ENCODE data around the gene TBK1.

TBK1 gene

DNA sequence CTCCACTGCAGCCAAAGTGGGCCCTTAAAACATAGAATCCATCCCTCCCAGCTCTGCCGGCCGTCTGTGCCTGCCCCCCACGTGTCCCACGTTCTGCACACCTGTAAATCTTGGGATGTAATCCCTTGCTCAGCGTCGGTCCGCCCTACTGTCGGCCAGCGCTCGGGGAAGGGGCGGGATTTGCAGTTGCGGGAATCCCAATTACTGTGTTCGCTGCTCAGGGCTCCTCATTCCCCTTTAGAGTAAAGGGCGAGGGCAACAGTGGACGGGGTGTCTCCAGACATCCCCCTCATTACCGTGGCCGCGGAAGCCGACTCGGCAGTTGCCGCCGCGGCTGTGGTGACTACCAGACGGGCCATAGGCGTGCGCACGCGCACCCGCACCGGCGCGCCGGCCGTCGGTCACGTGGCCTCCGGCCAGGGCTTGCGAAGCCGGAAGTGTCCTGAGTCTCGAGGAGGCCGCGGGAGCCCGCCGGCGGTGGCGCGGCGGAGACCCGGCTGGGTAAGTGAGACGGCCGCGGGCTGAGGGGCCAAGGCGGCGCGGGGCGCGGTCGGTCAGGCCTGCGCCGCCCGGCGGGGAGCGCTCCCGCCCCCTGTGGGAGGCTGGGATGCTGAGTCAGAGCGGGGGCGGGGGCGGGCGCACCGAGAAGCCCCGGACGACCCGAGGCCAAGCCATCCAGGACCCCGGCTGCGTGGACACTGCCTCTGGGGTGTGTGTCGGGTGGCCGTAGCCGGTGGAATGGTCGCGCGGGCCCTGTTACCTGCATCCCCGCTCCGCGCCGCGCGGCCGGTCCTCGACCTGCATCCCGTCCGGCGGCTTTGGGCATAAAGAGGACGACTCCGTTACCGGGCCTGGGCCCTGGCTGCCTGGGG lies at the start of gene TBK1:
Gene TBK1 (plus strand): TSS at position 434 of the 872 bp plus-strand sequence. CDS start 3,751 bp downstream, outside the sequence.
- DNase-seq (ENCODE audit: low read depth): peak; percentile 56

DNA sequence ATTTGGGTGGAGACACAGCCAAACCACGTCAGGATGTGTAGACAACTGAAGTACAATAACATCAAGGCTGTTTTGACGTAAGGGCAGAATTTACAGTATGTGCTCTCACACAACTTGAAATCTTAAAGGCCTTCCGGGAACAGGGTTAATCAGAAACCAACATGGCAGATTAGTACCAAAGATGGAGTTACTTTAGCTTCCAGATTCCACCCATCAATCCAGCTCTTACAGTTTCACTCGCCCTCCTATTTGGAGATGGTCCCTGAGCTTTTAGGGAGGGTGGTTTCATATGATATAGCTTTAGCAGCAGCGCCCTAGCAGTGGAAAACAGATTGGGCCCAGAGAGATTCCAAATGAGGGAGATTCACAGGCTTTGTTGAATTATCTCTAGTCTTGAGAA lies 49.7 kb upstream of the TBK1 start:
- no peak for DNase-seq (ENCODE audit: low read depth)

DNA sequence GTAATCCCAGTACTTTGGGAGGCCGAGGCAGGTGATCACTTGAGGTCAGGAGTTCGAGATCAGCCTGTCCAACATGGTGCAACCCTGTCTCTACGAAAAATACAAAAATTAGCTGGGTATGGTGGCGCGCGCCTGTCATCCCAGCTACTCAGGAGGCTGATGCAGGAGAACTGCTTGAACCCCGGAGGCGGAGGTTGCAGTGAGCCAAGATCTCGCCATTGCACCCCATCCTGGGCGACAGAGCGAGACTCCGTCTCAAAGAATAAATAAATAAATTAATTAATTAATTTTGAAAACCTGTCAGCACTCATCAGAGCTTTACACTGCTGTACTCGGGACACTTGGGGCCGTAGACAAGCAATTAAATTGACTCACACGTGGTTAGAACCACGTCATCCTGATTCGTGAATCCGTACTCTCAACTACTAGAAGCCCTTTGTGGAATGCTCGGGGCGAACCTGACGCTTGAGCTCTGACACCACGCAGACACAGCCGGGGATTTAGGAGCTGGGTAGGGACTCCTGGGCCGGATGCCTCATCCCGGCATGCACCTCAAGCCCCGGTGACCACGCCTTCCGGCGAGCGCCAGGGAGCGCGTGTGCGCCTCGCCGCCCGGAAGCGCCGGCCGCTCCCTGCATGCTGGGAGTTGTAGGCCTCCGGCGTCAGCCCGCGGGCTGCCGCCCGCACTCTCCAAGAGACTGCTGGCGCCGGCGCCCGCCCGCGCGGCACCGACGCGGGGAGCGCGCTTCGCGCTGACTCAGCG lies 48.0 kb upstream of the TBK1 start, which contains the start of gene XPOT:
Gene XPOT (plus strand): TSS at position 686 of the 763 bp plus-strand sequence. CDS start 5,644 bp downstream, outside the sequence.
- peak; percentile 72 for DNase-seq (ENCODE audit: low read depth)

DNA sequence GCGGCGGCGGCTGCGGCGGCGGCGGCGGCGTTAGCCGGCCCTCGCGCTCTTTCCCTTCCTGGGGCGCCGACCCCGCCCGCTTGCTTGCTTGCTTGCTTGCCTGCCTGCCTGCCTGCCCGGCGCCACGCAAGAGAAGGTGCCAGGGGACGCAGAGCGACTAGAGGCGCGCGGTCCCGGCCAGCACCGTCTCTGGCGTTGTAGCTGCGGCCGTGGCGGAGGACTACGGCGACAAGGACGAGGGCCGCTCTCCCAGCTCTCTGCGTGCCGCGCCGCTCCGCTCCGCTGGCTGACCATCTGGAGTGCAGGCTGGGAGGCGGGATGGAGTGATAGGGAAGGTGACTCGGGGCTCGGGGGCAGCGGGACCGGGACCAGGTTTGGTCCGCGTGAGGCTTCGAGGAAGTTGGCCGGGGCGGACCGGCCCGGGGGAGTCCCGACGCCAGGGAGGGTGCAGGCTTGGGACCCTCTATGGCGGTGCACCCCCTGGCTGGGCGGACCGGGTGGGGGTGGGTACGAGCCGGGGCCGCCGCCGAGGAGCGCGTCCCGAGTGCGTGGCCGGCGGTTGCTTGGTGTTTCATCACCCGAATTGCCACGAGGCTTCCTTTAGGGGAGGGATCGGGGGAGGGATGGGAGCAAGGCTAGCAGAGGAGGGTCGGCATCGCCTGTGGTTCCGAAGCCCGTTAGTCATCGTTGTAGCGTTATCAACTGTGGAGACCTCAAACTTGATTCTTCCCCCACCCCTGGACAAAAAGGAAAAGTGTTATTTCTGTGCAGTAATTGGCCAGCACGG lies 47.3 kb upstream of the TBK1 start:
- peak; percentile 44 for DNase-seq (ENCODE audit: low read depth)

DNA sequence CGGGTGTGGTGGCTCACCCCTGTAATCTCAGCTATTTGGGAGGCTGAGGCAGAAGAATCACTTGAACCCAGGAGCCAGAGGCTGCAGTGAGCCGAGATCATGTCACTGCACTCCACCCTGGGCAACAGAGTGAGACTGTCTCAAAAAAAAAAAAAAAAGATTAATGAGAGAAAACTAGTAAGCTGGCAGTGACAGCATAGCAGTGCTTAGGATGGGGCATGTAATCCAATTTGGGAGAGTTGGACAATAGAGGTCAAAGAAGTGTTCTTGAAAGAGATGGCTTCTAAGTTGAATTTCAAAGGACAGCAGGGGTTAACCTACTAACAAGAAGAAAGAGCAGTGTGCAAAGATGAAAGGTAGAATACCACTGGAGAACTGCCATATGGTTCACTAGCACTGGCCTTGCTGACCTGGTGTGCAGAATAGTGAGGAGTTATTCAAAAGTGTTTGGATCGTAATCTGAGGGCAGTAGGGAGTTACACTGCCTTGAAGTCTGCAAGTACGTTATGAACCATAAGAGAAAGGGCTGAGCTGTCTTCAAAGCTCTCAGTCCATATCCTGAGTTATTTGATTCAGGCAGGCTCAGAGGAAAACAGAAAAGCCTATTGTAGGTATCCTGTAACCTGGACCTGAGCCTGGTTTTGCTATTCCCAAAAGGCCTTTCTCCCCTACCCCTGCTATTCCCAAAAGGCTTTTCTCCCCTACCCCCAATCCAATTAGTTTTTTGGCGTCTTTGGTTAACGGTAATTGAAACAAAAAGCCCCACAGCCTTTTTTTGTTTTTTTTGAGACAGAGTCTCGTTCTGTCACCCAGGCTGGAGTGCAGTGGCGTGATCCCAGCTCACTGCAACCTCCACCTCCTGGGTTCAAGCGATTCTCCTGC lies 44.3 kb upstream of the TBK1 start:
- DNase-seq (ENCODE audit: low read depth): no peak

DNA sequence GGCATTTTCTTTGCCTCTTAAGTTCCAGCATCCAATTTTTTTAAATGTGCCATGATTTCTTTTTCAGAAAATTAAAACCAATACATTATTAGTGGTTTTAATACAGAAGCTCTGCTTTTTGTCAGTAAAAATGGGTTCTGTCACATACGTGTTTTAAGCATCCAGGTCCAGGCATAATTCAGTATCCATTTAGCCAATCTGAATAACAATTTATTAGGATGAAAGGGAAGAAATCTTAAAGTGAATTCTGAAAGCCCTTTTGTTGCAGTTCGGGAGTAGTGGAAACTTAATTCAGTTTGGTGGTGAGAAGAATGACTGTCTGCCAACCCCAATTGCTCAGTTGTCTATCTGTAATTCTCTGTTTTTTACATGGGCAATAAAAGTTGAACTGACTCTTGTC lies 40.5 kb upstream of the TBK1 start:
- no peak for DNase-seq (ENCODE audit: low read depth)

DNA sequence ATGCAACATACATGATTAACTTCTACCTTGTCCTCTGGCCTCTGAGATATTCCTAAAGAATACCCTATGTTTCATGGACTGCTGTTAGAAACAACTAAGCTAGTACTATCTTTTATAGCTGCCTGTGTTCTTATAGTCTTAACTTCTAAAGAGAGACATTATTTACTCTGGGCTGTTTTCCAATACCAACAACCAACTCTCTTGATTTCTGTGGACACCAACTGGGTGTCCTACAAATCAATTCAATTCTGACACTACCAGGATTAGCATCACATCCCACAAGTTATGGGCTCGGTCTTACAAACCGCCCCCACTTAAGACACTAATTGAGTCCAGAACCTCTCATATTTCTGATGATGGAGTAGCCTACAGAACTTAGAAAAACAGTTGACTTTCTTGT lies 39.5 kb upstream of the TBK1 start:
- no peak for DNase-seq (ENCODE audit: low read depth)

DNA sequence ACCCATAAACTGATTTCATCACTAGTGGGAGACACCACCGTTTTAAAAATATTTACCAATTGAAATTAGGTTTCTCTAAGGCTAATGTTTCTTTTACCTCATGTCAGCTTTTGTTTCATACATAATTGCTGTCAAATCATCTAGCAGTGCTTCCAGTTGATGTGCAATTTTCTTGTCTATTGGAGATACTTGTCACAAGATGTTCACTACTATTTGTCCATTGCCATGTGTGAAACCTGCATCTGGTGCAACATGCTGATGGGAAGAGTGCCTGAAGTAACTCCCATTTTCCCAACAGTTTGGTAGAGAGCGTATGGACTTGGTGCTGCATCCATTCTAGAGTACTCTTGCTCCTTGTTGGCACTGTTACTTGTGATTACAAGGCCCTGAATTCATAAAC lies 38.0 kb upstream of the TBK1 start:
- DNase-seq (ENCODE audit: low read depth): no peak

DNA sequence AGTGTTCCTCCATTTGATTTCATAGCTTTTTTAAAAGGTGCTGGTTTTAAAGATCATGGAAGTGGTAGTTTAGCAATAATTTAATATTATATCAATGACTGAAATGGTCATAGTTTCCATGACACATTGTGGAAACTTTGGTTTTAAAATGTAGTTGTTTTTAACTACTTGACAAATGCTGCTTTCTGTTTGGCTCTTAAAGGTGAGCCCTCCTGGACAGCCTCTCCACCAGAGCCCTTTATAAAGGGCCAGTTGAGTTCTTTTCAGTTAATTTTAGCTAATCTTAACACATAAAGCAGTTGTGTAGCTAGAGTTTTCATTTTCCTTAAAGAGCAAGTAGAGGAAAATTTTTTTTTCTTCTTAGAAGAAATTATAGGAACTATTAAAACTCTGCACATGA lies 33.7 kb upstream of the TBK1 start:
- DNase-seq (ENCODE audit: low read depth): no peak

DNA sequence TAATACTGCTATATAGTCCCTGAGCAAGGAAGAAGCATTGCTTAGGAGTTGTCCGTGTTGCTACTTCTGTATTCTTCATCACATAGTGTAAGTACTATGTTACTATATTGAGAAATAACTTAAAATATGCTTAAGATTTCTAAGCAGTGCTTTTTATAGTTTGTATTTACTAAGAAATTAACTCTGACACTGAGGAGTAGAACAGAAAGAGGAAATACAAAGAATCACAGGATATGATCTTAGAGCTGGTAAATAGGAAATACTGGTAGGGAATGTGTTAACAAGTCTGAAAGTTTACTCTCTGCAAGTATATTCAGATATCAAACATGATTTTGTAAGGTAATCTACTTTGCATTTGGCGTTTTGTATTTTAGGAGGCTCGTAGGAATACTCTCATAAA lies 32.2 kb upstream of the TBK1 start:
- DNase-seq (ENCODE audit: low read depth): no peak

DNA sequence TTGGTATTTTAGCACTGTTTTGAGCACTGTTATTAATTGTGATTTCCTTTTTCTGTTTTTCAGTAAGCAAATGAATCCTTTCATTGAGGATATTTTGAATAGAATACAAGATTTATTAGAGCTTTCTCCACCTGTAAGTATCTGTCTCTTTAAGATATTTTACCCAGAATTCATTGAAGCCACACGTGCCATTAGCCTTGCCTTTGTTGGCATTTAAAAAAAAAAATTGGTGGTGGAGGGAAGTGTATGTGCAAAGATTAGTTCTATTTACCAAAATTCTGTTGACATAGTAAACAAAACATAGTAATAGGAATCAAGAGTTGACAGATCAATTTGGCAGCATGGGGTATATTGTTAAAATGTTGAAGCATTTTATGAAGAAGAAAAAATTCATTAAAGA lies 23.9 kb upstream of the TBK1 start:
- no peak for DNase-seq (ENCODE audit: low read depth)

DNA sequence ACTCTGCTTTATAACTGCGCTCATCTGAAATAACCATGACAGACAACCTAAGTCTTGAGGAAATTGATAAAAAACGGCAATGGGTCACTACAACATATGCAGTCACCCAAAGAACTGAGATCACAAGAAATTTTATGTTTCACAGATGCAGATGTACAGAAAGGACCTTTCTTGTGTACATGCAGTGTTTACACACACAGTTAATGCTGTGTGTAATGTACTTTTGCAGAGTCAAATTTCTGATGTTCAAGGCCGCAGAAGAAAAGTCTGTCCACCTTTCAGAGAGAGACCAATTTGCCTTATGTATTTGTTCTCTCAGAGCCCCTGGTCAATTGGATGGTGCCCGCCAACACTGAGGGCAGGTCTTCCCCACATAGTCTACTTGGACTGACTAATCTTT lies 23.0 kb upstream of the TBK1 start:
- no peak for DNase-seq (ENCODE audit: low read depth)

DNA sequence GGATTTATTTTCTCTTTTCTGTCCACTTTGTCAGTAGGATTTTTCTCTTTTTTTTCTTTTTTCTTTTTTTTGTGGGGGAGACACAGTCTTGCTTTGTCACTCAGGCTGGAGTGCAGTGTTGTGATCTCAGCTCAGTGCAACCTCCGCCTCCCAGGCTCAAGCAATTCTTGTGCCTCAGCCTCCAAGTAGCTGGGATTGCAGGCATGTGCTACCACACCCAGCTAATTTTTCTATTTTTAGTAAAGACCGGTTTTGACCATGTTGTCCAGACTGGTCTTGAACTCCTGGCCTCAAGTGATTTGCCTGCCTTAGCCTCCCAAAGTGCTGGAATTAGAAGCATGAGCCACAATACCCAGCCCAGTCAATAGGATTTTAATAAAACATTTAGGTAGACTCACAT lies 21.0 kb upstream of the TBK1 start:
- no peak for DNase-seq (ENCODE audit: low read depth)

DNA sequence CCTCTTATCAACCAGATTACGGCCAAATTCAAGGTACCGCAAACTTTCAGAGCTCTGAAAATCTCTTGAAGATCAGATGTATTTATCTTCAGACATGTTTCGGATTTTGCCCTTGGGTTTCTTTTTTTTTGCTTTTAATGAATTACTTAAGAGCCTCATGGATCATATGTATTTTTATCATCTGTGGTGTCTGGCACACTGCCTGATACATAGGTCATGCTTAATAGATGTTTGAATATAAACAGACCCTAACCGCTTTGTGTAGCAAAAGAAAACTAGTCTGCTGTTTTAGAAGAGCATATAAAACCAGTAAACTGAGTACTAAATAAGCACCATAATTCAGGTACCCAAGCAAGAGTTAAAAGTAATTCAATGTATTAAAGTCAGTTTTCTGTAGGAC lies 20.1 kb upstream of the TBK1 start:
- no peak for DNase-seq (ENCODE audit: low read depth)

DNA sequence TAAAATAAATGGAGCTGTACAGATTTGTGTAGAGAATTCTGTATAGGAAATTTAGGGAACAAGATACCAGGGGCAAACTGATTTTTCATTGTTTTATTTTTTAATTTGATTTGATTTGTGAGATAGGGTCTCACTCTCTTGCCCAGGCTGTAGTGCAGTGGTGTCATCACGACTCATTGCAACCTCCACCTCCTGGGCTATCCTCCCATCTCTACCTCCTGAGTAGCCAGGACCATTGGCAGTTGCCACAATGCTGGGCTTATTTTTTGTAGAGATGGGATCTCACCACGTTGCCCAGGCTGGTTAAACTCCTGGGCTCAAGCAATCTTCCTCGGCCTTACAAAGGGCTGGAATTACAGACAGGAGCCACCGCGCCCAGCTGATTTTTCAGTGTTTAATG lies 18.0 kb upstream of the TBK1 start:
- DNase-seq (ENCODE audit: low read depth): no peak

DNA sequence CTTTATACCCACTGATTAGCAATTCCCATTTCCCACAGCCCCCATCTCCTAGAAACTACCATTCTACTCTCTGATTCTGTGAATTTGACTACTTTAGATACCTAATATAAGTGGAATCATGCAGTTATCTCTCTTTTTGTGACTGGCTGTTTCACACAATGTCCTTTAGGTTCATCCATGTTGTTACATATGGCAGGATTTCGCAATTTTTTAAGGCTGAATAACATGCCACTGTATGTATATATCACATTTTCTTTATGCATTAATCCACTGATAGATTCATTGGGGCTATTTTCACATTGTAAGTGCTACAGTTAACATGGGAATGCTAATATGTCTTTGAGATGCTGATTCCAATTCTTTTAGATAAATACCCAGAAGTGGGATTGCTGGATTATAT lies 11.8 kb upstream of the TBK1 start:
- no peak for DNase-seq (ENCODE audit: low read depth)

DNA sequence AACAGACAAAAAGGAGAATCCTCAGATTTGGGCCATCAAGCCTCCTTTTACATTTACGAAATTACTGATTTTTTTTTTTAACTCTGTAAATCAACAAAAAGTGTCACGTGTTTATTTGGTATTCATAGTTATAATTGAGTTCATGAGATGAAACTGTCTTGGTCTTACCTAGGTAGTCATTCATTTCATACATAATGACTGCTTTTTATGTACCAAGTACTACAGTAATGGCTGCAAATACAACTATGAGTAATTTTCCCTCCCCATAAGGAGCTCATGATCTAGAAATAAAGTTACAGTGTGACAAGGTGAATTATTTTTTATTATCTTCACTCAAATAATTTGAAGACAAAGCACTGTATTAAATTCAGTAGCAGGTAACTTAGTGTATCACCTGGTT lies 6.4 kb upstream of the TBK1 start:
- DNase-seq (ENCODE audit: low read depth): no peak

DNA sequence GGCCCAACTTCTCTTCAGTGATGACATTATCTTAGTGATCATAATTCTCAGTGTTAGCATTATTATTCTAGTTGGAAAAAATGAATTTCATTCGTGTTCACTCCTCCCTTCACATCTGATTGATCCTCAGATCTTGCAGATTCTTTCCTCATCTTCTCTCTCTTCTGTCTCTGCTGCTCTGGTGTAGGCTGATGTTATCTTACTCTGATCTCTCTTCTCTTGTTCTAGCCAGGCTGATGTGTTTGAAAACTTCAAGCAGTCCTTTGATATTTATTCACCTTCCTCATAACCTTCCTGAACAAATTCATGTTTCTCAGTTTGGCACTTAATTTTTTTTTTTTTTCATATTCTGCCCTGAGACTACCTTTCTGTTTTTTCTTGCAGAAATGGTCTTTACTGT lies 5.6 kb upstream of the TBK1 start:
- DNase-seq (ENCODE audit: low read depth): no peak

DNA sequence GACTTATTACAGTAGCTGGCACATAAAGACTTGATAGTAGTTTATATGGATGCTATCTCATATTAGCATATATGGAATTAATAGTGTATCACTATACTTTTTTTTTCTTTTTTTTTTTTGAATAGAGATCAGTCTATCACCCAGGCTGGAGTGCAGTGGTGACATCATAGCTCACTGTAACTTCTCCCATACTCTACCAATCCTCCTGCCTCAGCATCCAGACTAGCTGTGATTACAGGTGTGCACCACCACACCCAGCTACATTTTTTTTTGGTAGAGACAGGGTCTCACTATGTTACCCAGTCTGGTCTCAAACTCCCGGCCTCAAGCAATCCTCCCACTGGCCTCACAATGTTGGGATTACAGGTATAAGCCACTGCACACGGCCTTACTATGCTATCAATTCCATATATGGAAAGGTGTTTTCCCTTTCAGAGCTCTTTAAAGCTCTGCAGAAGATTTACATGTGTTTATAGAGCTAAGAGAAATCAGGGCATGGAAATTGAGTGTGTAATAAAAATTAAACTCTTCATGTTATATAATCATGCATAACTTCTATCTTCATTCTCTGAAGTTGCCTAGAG lies 1.8 kb upstream of the TBK1 start:
- no peak for DNase-seq (ENCODE audit: low read depth)

DNA sequence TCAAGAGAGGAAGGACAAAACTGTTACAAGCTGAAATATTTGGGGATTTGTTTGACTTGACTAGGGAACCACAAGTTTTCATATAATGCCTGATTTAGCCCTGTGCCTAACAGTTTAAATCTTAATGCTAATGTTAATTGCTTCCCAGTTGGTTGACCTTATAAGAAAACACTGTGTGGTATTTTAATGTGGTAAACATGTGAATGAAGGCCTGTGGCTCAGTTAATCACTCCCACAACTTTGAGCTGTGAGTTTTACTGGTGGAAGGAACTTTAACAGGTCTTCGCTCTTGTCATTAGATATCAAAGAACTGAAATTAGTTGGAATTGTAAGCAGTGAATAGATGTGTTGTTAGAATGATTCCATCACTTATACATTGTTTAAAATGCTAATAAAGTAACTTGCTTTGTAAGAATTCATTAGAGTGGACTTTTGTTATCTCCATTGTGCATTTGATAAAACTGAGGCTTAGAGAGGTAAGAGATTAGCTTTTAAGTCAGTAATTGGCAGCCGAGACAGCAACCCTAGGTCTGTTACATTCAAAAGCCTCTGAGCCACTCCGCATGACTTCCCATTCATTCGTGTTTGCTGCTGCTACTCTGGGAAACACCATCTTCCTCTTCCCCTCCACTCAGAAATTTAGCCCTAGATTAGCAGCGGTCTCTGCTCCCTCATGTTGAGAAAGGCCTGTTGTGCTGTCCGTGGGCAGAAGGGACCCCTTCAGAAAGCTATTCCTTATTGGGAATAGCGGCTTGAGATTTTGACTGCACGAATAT lies 1.0 kb upstream of the TBK1 start:
- DNase-seq (ENCODE audit: low read depth): no peak

All from stimulated activated CD8-positive, alpha-beta memory T cell treated with anti-CD3 and anti-CD28 coated beads, Interleukin-15, amount 100 ng/mL, for 24 hours (primary cell).